HepG2 (cell line): Measurements from ENCODE around the gene MATK. TPM values are rescaled to one million over a fixed set of nuclear protein-coding genes. Genes with fewer than 3 reads are reported as not detected.

Experiments used
- DRAP1 ChIP-seq: IDR thresholded peaks from 2 replicates; pipeline ENCODE4 v1.6.1; 2016; ENCODE audit warnings: missing genetic modification reagents, missing compliant biosample characterization
- GMEB1 ChIP-seq: sonication (generic); formaldehyde crosslinking; IDR thresholded peaks from 2 replicates; pipeline ENCODE4 v1.5.1; 2020; ENCODE audit warnings: missing genetic modification reagents, mild to moderate bottlenecking, borderline replicate concordance
- KMT2B ChIP-seq: IDR thresholded peaks from 2 replicates; pipeline ENCODE4 v1.6.1; 2016; ENCODE audit warnings: missing genetic modification reagents, missing compliant biosample characterization
- POLR2G ChIP-seq: fragments of 200-400 bp; formaldehyde crosslinking; IDR thresholded peaks from 2 replicates; pipeline ENCODE4 v1.6.1; 2018; ENCODE audit warnings: mild to moderate bottlenecking, low read depth, low read length, moderate library complexity
- SMAD3 ChIP-seq: sonication (generic); formaldehyde crosslinking; IDR thresholded peaks from 2 replicates; pipeline ENCODE4 v1.4.0; 2020; ENCODE audit warnings: missing genetic modification reagents
- ZBTB20 ChIP-seq: sonication (generic); formaldehyde crosslinking; IDR thresholded peaks from 2 replicates; pipeline ENCODE4 v1.8.1; 2023; ENCODE audit warnings: missing genetic modification reagents, low read depth, mild to moderate bottlenecking, borderline replicate concordance
- ZBTB38 ChIP-seq: sonication (generic); formaldehyde crosslinking; IDR thresholded peaks from 2 replicates; pipeline ENCODE4 v1.5.1; 2020; ENCODE audit warnings: mild to moderate bottlenecking, missing genetic modification reagents
- ZMYM4 ChIP-seq: sonication (generic); formaldehyde crosslinking; IDR thresholded peaks from 2 replicates; pipeline ENCODE4 v1.8.1; 2023; ENCODE audit warnings: mild to moderate bottlenecking, missing genetic modification reagents
- ZNF224 ChIP-seq: sonication (generic); formaldehyde crosslinking; IDR thresholded peaks from 2 replicates; pipeline ENCODE4 v1.5.0; 2020; ENCODE audit warnings: mild to moderate bottlenecking, missing genetic modification reagents
- ZNF709 ChIP-seq: sonication (generic); formaldehyde crosslinking; IDR thresholded peaks from 2 replicates; pipeline ENCODE4 v1.5.0; 2020; ENCODE audit warnings: mild to moderate bottlenecking, missing genetic modification reagents
- polyA plus RNA-seq, 8 experiments: library from polyadenylated mRNA; depleted of rRNA in 3 of 8; stranded (reverse) in 7 of 8; unstranded in 1 of 8; fragments of >200 nt; fragmentation: Illumina TruSeq in 4 of 8; extraction: Trizol in 4 of 8; gene quantifications; 2 replicates each; pipeline versions ENCODE4 v1.2.1 to v1.2.3, GENCODE V29; 2011 to 2016; ENCODE audit warnings: low read depth in 4 of 8, missing spikeins in 1 of 8, mixed read lengths in 1 of 8; ENCODE audit not compliant: insufficient read depth in 1 of 8
- total RNA-seq, 5 experiments: library from RNA; depleted of rRNA; stranded (reverse); fragments of >200 nt; fragmentation: Illumina TruSeq; extraction: Trizol; gene quantifications; 2 replicates each; pipeline ENCODE4 v1.2.3, GENCODE V29; 2016; ENCODE audit warnings: low read depth in 1 of 5
- TF ChIP-seq, protein P1 (sequence below): IDR thresholded peaks from 2 replicates; pipeline ENCODE4 v1.4.0; 2020; ENCODE audit warnings: mild to moderate bottlenecking, missing genetic modification reagents
- TF ChIP-seq, protein P2 (sequence below): sonication (generic); formaldehyde crosslinking; IDR thresholded peaks from 2 replicates; pipeline ENCODE4 v1.8.1; 2023; ENCODE audit warnings: mild to moderate bottlenecking, inconsistent platforms, moderate library complexity, missing genetic modification reagents, borderline replicate concordance
- TF ChIP-seq, protein P3 (sequence below): sonication (generic); formaldehyde crosslinking; IDR thresholded peaks from 2 replicates; pipeline ENCODE4 v1.5.1; 2020; ENCODE audit warnings: mild to moderate bottlenecking, missing genetic modification reagents, borderline replicate concordance

The MATK gene
- total and polyA plus RNA-seq, 2 of the 13 experiments (the other 11 are each of a cell fraction or from before 2014, with no cell fraction given), result 0.09 TPM; not detected in 1

- TF ChIP-seq, protein P1, sequence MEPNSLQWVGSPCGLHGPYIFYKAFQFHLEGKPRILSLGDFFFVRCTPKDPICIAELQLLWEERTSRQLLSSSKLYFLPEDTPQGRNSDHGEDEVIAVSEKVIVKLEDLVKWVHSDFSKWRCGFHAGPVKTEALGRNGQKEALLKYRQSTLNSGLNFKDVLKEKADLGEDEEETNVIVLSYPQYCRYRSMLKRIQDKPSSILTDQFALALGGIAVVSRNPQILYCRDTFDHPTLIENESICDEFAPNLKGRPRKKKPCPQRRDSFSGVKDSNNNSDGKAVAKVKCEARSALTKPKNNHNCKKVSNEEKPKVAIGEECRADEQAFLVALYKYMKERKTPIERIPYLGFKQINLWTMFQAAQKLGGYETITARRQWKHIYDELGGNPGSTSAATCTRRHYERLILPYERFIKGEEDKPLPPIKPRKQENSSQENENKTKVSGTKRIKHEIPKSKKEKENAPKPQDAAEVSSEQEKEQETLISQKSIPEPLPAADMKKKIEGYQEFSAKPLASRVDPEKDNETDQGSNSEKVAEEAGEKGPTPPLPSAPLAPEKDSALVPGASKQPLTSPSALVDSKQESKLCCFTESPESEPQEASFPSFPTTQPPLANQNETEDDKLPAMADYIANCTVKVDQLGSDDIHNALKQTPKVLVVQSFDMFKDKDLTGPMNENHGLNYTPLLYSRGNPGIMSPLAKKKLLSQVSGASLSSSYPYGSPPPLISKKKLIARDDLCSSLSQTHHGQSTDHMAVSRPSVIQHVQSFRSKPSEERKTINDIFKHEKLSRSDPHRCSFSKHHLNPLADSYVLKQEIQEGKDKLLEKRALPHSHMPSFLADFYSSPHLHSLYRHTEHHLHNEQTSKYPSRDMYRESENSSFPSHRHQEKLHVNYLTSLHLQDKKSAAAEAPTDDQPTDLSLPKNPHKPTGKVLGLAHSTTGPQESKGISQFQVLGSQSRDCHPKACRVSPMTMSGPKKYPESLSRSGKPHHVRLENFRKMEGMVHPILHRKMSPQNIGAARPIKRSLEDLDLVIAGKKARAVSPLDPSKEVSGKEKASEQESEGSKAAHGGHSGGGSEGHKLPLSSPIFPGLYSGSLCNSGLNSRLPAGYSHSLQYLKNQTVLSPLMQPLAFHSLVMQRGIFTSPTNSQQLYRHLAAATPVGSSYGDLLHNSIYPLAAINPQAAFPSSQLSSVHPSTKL, result peak; percentile 25; the same call in 1 of the 2 replicates
- TF ChIP-seq, protein P2, sequence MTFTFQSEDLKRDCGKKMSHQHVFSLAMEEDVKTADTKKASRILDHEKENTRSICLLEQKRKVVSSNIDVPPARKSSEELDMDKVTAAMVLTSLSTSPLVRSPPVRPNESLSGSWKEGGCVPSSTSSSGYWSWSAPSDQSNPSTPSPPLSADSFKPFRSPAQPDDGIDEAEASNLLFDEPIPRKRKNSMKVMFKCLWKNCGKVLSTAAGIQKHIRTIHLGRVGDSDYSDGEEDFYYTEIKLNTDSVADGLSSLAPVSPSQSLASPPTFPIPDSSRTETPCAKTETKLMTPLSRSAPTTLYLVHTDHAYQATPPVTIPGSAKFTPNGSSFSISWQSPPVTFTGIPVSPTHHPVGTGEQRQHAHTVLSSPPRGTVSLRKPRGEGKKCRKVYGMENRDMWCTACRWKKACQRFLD (CRISPR knock-in tag), result peak; percentile 71; the same call in 1 of the 2 replicates
- TF ChIP-seq, protein P3, sequence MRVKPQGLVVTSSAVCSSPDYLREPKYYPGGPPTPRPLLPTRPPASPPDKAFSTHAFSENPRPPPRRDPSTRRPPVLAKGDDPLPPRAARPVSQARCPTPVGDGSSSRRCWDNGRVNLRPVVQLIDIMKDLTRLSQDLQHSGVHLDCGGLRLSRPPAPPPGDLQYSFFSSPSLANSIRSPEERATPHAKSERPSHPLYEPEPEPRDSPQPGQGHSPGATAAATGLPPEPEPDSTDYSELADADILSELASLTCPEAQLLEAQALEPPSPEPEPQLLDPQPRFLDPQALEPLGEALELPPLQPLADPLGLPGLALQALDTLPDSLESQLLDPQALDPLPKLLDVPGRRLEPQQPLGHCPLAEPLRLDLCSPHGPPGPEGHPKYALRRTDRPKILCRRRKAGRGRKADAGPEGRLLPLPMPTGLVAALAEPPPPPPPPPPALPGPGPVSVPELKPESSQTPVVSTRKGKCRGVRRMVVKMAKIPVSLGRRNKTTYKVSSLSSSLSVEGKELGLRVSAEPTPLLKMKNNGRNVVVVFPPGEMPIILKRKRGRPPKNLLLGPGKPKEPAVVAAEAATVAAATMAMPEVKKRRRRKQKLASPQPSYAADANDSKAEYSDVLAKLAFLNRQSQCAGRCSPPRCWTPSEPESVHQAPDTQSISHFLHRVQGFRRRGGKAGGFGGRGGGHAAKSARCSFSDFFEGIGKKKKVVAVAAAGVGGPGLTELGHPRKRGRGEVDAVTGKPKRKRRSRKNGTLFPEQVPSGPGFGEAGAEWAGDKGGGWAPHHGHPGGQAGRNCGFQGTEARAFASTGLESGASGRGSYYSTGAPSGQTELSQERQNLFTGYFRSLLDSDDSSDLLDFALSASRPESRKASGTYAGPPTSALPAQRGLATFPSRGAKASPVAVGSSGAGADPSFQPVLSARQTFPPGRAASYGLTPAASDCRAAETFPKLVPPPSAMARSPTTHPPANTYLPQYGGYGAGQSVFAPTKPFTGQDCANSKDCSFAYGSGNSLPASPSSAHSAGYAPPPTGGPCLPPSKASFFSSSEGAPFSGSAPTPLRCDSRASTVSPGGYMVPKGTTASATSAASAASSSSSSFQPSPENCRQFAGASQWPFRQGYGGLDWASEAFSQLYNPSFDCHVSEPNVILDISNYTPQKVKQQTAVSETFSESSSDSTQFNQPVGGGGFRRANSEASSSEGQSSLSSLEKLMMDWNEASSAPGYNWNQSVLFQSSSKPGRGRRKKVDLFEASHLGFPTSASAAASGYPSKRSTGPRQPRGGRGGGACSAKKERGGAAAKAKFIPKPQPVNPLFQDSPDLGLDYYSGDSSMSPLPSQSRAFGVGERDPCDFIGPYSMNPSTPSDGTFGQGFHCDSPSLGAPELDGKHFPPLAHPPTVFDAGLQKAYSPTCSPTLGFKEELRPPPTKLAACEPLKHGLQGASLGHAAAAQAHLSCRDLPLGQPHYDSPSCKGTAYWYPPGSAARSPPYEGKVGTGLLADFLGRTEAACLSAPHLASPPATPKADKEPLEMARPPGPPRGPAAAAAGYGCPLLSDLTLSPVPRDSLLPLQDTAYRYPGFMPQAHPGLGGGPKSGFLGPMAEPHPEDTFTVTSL (CRISPR knock-in tag), result no peak
- peak; percentile 91 for TF ChIP-seq POLR2G
- TF ChIP-seq ZMYM4 (CRISPR knock-in tag), result peak; percentile 44; the same call in 1 of the 2 replicates
- TF ChIP-seq ZBTB20 (CRISPR knock-in tag), result 0 out of 2 replicates have a peak, but pooled peaks have one; percentile 8
- TF ChIP-seq KMT2B (CRISPR knock-in tag), result peak; percentile 36; the same call in 1 of the 2 replicates
- no peak; the same call in 1 of the 2 replicates for TF ChIP-seq ZNF224 (CRISPR knock-in tag)
- TF ChIP-seq DRAP1 (CRISPR knock-in tag), result peak; percentile 25; the same call in 1 of the 2 replicates
- 0 out of 2 replicates have a peak, but pooled peaks have one; percentile 30 for TF ChIP-seq ZBTB38 (CRISPR knock-in tag)
- TF ChIP-seq ZNF709 (CRISPR knock-in tag), result 0 out of 2 replicates have a peak, but pooled peaks have one; percentile 59
- peak; percentile 85; the same call in 1 of the 2 replicates for TF ChIP-seq GMEB1 (CRISPR knock-in tag)
- TF ChIP-seq SMAD3 (CRISPR knock-in tag), result peak; percentile 76; the same call in 1 of the 2 replicates
These were observed 24.6 kb downstream of the MATK start, which contains the start of gene APBA3 (continued) for GRCh38 chr19:3761382-3762129.
